GM18526 (cell line): ENCODE data around the gene DLST.

Experiments used
- POLR2A ChIP-seq: IDR thresholded peaks from 3 replicates; pipeline ENCODE4 v1.6.1; 2011; ENCODE audit not compliant: insufficient read length; ENCODE audit errors: extremely low read depth

DLST gene

GRCh38 chr14:74936151-74936550 is 54.4 kb downstream of the DLST start:
- no peak for TF ChIP-seq POLR2A

- TF ChIP-seq POLR2A = no peak
Measured at GRCh38 chr14:74936731-74937130, 55.0 kb downstream of the DLST start.

GRCh38 chr14:74937171-74937570 is 55.5 kb downstream of the DLST start:
- TF ChIP-seq POLR2A = no peak

GRCh38 chr14:74938531-74939495 is 57.1 kb downstream of the DLST start:
- no peak for TF ChIP-seq POLR2A

GRCh38 chr14:74940956-74941565 is 59.3 kb downstream of the DLST start:
- TF ChIP-seq POLR2A = no peak

- peak; percentile 34 for TF ChIP-seq POLR2A
Measured at GRCh38 chr14:74941676-74942097, 60.0 kb downstream of the DLST start.

- no peak for TF ChIP-seq POLR2A
Measured at GRCh38 chr14:74942181-74942580, 60.5 kb downstream of the DLST start.

GRCh38 chr14:74942608-74943007 is 60.9 kb downstream of the DLST start:
- TF ChIP-seq POLR2A = no peak

- no peak for TF ChIP-seq POLR2A
Measured at GRCh38 chr14:74945261-74945851, 63.6 kb downstream of the DLST start.

- no peak for TF ChIP-seq POLR2A
Measured at GRCh38 chr14:74945852-74946658, 64.3 kb downstream of the DLST start.

GRCh38 chr14:74946659-74947281 is 65.1 kb downstream of the DLST start:
- TF ChIP-seq POLR2A = no peak

- no peak for TF ChIP-seq POLR2A
Measured at GRCh38 chr14:74947353-74948227, 65.9 kb downstream of the DLST start.

- no peak for TF ChIP-seq POLR2A
Measured at GRCh38 chr14:74948228-74949175, 66.8 kb downstream of the DLST start.

- TF ChIP-seq POLR2A = no peak
Measured at GRCh38 chr14:74949191-74949601, 67.5 kb downstream of the DLST start.
